GM12874 (cell line): Measurements from ENCODE around the gene MLKL.

ENCODE experiments used
- CTCF ChIP-seq: IDR thresholded peaks from 2 replicates; pipeline ENCODE4 v1.5.1; 2011; ENCODE audit warnings: low read depth, mild to moderate bottlenecking, control low read depth, low read length, moderate library complexity; ENCODE audit not compliant: insufficient read depth

Gene MLKL

GRCh38 chr16:74731853-74732477, 31.3 kb upstream of the MLKL start:
- no peak for TF ChIP-seq CTCF

GRCh38 chr16:74729783-74730683, 29.4 kb upstream of the MLKL start:
- TF ChIP-seq CTCF: no peak

- TF ChIP-seq CTCF: no peak
Measured at GRCh38 chr16:74727903-74728302, 27.2 kb upstream of the MLKL start.

GRCh38 chr16:74726716-74727115, 26.1 kb upstream of the MLKL start:
- peak; percentile 67 for TF ChIP-seq CTCF

- TF ChIP-seq CTCF: no peak
Measured at GRCh38 chr16:74725651-74726455, 25.2 kb upstream of the MLKL start.

- no peak for TF ChIP-seq CTCF
Measured at GRCh38 chr16:74724820-74725549, 24.3 kb upstream of the MLKL start.
